Glomerular visceral epithelial cell (primary cell): Measurements from ENCODE around the gene DLGAP5.
A peak's percentile ranks its signal among the peaks of the same experiment; 100 is the strongest.

Source experiments
- DNase-seq: peaks from one replicate; pipeline ENCODE4 v3.0.0-alpha.2; 2016; ENCODE audit errors: extremely low spot score

DLGAP5 gene

GRCh38 chr14:55111122-55111708 lies 80.2 kb downstream of the DLGAP5 start:
- DNase-seq = no peak

GRCh38 chr14:55109836-55110235 lies 81.5 kb downstream of the DLGAP5 start:
- no peak for DNase-seq

GRCh38 chr14:55107766-55108554 lies 83.4 kb downstream of the DLGAP5 start:
- DNase-seq = peak; percentile 88

- DNase-seq = no peak
These were observed 85.4 kb downstream of the DLGAP5 start for GRCh38 chr14:55105991-55106390.

- no peak for DNase-seq
These were observed 87.1 kb downstream of the DLGAP5 start for GRCh38 chr14:55103971-55104954.

GRCh38 chr14:55103005-55103640 lies 88.3 kb downstream of the DLGAP5 start:
- peak; percentile 90 for DNase-seq

GRCh38 chr14:55102141-55102621 lies 89.2 kb downstream of the DLGAP5 start:
- peak; percentile 82 for DNase-seq

GRCh38 chr14:55101698-55102097 lies 89.7 kb downstream of the DLGAP5 start:
- DNase-seq = no peak

GRCh38 chr14:55099756-55100155 lies 91.6 kb downstream of the DLGAP5 start:
- no peak for DNase-seq

- no peak for DNase-seq
These were observed 92.9 kb downstream of the DLGAP5 start for GRCh38 chr14:55098561-55098898.
